Measurements from ENCODE around the gene PALD1. TPM values are rescaled to one million over a fixed set of nuclear protein-coding genes. Genes with fewer than 3 reads are reported as not detected.

The PALD1 gene
- total and polyA plus RNA-seq, 9 of the 15 experiments (the other 6 are each of a cell fraction or from before 2014, with no cell fraction given) = 0.03 to 0.29 (median 0.09) TPM; not detected in 2

DNA sequence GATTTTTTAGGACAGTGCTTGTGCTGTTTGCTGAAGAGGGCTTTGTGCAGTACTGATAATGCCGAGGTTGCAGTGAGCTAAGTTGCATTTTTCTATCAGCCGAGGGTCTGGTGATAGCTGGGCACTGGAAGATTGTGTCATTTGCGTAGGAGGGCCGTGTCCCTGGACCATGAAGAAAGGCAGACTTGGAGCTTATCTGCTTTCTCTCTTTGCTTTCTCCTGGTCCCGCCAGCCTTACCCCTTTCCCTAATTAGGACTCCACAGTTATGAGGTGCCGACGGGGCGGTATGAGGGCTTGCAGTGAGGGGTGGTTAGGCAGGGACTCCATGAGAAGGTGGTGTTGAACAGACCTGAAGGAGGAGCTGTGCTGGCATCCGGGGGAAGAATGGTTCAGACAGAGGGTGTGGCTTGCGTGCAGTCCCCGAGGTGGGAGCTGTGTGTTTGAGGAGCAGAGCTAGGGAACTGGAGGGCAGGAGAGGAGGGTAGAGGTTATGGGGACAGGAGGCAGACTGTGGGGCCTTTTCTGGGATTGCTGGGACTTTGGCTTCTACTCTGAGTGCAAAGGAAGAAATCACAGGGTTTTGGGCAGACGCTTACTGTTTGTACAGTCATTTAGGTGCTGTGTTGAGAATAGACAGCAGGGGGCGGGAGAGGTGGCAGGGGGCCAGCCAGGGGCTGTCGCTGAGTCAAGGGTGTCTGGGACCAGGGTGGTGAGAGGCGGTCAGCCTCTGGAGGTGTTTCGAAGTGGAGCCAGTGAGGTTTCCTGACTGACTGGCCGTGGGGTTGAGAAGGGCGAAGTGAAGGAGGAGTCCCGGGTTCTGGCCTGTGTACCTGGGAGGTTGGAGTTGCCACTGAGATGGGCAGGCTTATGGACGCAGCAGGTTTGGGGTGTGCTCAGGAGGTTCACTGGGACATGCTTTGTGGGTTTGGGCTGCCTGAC lies 80.6 kb downstream of the PALD1 start (continued):
- TF ChIP-seq NFYB (IDR thresholded peaks at IDR 0.05; ENCODE audit: extremely low read depth, insufficient read length) = no peak
- peak; percentile 50; the same call in 1 of the 2 replicates for TF ChIP-seq ELF2 (CRISPR knock-in tag; IDR thresholded peaks at IDR 0.05)
- peak; percentile 63; the same call in 1 of the 2 replicates for TF ChIP-seq ZBTB33 (CRISPR knock-in tag; IDR thresholded peaks at IDR 0.05)
- no peak for TF ChIP-seq ZNF311 (CRISPR knock-in tag; IDR thresholded peaks at IDR 0.05)
- TF ChIP-seq, protein P1, sequence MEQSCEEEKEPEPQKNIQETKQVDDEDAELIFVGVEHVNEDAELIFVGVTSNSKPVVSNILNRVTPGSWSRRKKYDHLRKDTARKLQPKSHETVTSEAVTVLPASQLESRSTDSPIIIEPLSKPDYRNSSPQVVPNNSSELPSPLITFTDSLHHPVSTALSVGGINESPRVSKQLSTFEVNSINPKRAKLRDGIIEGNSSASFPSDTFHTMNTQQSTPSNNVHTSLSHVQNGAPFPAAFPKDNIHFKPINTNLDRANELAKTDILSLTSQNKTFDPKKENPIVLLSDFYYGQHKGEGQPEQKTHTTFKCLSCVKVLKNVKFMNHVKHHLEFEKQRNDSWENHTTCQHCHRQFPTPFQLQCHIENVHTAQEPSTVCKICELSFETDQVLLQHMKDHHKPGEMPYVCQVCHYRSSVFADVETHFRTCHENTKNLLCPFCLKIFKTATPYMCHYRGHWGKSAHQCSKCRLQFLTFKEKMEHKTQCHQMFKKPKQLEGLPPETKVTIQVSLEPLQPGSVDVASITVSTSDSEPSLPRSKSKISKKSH (CRISPR knock-in tag; IDR thresholded peaks at IDR 0.05) = no peak
- no peak for TF ChIP-seq THAP7 (CRISPR knock-in tag; IDR thresholded peaks at IDR 0.05)
- peak; percentile 82; the same call in 1 of the 2 replicates for TF ChIP-seq NKRF (IDR thresholded peaks at IDR 0.05; ENCODE audit: borderline replicate concordance)
- TF ChIP-seq ZBTB26 (CRISPR knock-in tag; IDR thresholded peaks at IDR 0.05) = peak; percentile 71; the same call in 1 of the 2 replicates
- TF ChIP-seq ZNF639 (CRISPR knock-in tag; conservative IDR thresholded peaks at IDR 0.05 in 1 of 2, IDR thresholded peaks at IDR 0.05 in 1 of 2) = peak in 1 of 2 experiments; percentile 60; a peak in 1 of 4 replicates
- TF ChIP-seq ZFX (CRISPR knock-in tag; IDR thresholded peaks at IDR 0.05) = peak; percentile 63; the same call in 1 of the 2 replicates
- TF ChIP-seq HOXB6 (CRISPR knock-in tag; IDR thresholded peaks at IDR 0.05; ENCODE audit: borderline replicate concordance) = no peak
- TF ChIP-seq, protein P2, sequence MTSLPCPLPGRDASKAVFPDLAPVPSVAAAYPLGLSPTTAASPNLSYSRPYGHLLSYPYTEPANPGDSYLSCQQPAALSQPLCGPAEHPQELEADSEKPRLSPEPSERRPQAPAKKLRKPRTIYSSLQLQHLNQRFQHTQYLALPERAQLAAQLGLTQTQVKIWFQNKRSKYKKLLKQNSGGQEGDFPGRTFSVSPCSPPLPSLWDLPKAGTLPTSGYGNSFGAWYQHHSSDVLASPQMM (CRISPR knock-in tag; IDR thresholded peaks at IDR 0.05) = no peak
- no peak for TF ChIP-seq ZNF695 (CRISPR knock-in tag; IDR thresholded peaks at IDR 0.05)
- 0 out of 2 replicates have a peak, but pooled peaks have one; percentile 55 for TF ChIP-seq ZBTB17 (CRISPR knock-in tag; IDR thresholded peaks at IDR 0.05)
- peak; percentile 95 for TF ChIP-seq SMARCE1 (IDR thresholded peaks at IDR 0.05)
- no peak for TF ChIP-seq RNF2 (IDR thresholded peaks at IDR 0.05)
